HG03565 (cell line): Measurements from ENCODE around the gene PRPF40B.

Source experiments
- ATAC-seq: cut with Tn5 transposase; IDR thresholded peaks from one replicate; pipeline ENCODE4 v1.9.1; 2021; ENCODE audit warnings: mild to moderate bottlenecking, moderate library complexity; ENCODE audit not compliant: unreplicated experiment

The PRPF40B gene

GRCh38 chr12:49635036-49635435 lies 11.7 kb downstream of the PRPF40B start:
- no peak for ATAC-seq

- ATAC-seq = no peak
Measured at GRCh38 chr12:49635656-49636055, 12.3 kb downstream of the PRPF40B start.

DNA sequence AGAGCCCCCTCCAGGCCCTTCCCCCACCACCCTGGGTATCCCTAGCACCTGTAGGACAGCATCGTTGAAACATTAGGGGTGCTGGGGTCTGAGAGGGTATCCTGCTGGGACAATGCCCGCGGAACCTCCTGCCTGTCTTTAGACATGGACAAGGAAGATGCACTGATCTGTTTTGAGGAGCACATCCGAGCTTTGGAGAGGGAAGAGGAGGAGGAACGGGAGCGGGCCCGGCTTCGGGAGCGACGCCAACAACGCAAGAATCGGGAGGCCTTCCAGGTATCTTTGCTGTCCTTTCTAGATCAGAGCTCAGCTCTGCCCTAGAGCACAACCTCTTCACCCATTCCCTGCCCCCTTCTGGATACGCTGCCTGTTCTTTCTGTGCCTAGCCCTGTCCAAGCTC lies 13.2 kb downstream of the PRPF40B start:
- ATAC-seq = no peak

GRCh38 chr12:49636979-49637755 lies 13.8 kb downstream of the PRPF40B start:
- ATAC-seq = no peak

- ATAC-seq = no peak
Measured at GRCh38 chr12:49641748-49642369, 18.5 kb downstream of the PRPF40B start.

DNA sequence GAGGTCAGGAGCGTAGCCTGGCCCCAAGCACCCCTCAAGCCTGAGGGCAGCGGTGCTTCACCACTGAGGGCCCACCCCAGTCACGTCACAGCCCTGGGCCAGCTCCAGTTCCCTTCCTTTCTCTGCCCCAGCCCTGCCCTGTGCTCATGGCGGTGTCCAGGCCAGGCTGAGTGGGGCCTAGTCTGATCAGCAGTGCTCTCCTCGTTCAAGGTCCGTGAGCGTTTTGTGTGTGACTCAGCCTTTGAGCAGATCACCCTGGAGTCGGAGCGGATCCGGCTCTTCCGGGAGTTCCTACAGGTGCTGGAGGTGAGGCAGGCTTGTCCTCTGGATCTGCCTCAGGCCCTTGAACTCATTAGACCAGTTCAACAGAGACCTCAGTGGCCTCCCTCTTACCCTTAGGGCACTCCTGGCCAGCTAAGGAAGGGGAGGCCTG lies 19.0 kb downstream of the PRPF40B start:
- no peak for ATAC-seq

- no peak for ATAC-seq
Measured at GRCh38 chr12:49643135-49643534, 19.8 kb downstream of the PRPF40B start.

DNA sequence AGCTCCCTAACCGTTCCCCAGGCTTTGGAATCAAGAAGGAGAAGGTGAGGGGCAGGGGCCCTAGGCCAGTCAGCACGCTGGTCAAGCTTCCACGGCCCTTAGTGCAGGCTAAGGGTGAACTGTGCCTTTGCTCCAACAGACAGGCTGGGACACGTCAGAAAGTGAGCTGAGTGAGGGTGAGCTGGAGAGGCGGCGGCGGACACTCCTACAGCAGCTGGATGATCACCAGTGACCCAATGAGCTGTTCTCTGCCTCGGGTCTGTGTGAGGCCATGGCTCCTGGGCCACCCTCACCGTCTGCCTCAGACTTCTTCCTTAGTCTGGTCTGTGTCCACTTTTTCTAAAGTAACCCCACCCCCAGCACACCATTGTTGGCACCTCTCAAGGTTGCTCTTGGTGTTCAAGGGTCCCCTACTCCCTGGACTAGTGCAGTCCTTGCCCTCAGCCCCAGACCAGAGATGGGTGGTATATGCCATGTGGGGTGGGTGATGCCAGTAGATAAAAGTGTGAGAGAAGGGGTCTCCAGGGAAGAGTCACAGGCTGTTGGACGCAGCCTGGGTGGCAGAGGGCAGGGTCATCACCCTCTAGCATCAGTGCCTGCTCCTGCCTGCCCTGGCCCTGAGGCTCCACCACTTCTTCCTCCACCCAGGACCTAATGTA lies 20.7 kb downstream of the PRPF40B start:
- ATAC-seq = no peak

DNA sequence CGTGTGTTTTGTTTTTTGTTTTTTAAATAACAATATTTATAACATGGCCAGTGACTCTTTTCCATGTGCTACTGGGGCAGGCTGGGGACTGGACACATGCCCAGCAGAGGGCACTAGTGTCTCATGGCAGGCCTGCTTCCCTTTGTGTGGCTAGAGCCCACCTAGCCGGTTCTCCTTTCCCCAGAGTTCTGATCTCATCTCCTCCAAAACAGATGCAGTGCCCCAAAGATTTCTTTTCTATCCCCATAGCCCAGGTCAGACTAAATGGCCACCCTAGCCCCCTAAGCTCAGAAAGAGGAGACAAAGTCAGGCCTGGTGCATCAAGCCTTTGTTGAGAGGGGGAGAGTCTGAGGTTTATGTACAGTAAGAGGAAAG lies 21.2 kb downstream of the PRPF40B start:
- no peak for ATAC-seq

- ATAC-seq = no peak
Measured at GRCh38 chr12:49645146-49646039, 22.0 kb downstream of the PRPF40B start.

DNA sequence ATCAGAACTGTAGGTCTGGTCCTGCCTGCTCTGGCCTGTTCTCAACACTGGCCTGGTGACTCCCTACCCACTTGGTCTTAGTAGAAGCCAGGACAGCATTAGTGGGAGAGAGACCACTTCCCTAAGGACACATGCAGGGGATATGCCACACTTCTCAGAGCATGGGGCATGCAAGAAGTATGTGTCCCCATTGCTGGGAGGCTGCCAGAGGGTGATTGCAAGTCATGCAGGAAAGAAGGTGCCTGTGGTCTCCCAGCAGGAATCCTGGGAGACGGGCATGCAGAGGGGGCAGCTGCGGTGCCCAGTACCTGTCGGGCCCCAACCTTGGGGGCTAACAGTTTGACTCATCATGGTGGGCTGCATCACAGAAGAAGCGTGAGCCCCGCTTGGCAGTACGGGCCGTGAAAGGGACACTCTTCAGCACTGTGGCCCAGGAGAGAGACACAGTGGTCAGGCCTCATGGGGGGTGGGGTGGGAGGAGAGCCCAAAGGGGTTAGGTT lies 23.0 kb downstream of the PRPF40B start:
- ATAC-seq = no peak

GRCh38 chr12:49646871-49647654 lies 23.7 kb downstream of the PRPF40B start:
- ATAC-seq = no peak

GRCh38 chr12:49647827-49648711 lies 24.7 kb downstream of the PRPF40B start:
- no peak for ATAC-seq

- ATAC-seq = no peak
Measured at GRCh38 chr12:49648712-49649003, 25.3 kb downstream of the PRPF40B start.

- no peak for ATAC-seq
Measured at GRCh38 chr12:49649445-49649844, 26.1 kb downstream of the PRPF40B start.

DNA sequence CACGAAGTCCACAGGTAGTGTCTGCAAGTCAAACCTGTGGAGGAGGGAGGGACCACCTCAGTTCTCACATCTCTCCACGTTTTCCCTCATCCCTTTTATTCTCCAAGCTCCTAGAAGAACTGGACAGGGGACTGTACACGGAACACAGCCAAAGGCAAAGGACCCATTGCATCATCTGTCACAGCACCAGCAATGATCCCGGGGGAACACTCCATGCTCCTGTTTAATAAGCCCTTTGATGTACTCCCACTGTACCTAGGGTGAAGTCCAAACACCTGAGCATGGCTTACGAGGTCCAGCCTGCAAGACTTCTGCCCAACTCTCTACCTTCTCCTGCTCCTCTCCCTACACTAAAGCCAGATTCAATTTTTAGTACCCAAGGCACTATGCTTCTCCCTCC lies 26.5 kb downstream of the PRPF40B start:
- ATAC-seq = no peak

DNA sequence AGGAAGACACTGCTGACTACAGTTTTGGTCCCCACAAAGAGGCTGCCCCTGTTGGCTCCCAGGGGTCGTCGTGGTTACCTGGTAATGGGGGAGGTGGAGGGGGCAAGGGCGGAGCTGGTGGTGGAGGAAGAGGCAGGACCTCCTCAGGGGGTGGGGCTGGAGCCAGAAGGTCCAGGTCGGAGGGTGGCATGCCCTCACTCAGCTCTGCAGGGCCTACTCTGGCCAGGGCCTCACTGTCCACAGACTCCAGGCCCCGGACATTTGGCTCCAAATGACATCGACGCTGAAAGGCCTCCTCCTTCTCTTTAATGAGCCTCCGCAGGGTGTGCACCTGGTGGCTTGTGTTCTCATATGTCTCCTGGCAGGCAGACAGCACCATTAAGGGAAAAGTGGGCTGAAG lies 28.5 kb downstream of the PRPF40B start:
- ATAC-seq = no peak

DNA sequence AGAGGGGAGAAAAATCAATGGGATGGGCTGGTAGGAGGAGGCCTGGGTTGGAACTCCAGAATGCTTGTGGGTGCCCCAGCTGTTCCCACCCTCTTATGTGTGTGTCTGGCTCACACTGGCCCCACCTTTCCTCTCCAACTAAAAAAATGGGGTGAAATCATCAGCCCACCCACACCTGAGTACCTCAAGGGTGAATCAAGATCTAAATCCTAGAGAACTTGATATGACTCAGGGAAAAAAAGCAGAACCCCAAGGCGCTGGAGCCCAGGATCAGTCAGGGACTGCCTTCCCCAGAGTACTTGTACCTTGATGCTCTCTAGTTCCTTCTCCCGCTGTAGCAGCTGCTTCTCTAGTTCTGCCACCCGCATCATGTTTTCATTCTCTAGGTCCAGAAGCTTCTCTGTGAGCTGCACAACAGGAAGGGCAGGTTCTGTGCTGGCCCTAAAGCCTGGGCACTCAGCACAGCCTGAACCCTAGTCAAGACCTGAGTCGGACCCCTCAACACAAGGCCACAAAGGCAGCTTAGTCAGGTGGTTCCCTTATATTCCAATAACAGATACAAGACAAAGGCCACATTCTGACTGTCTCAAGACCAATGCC lies 29.7 kb downstream of the PRPF40B start:
- ATAC-seq = no peak

GRCh38 chr12:49654715-49655114 lies 31.4 kb downstream of the PRPF40B start:
- no peak for ATAC-seq
